Lower lobe of right lung (tissue), 2 donors: ENCODE measurements around the gene TACC2. TPM values are rescaled to one million over a fixed set of nuclear protein-coding genes. Genes with fewer than 3 reads are reported as not detected.

Source experiments
- ATAC-seq, 2 donors: fragments of 200-7000 bp; cut with Tn5 transposase; one replicate each; pipeline ENCODE4 v1.9.1; 2020 to 2022; ENCODE audit warnings: mild to moderate bottlenecking in 2 of 2, moderate library complexity in 2 of 2
- DNase-seq: peaks from one replicate; pipeline ENCODE4 v3.0.0-alpha.2; 2020
- H3K27ac ChIP-seq: fragments of 200-600 bp; one replicate; pipeline ENCODE4 v1.8.0; 2022
- H3K27me3 ChIP-seq: fragments of 200-600 bp; one replicate; pipeline ENCODE4 v1.8.0; 2022; ENCODE audit warnings: low read depth
- H3K36me3 ChIP-seq: fragments of 200-600 bp; one replicate; pipeline ENCODE4 v1.8.0; 2022; ENCODE audit warnings: mild to moderate bottlenecking
- H3K4me1 ChIP-seq: fragments of 200-600 bp; one replicate; pipeline ENCODE4 v1.8.0; 2022
- H3K4me3 ChIP-seq: fragments of 200-600 bp; one replicate; pipeline ENCODE4 v1.8.0; 2022; ENCODE audit warnings: mild to moderate bottlenecking
- H3K9me3 ChIP-seq: fragments of 200-600 bp; one replicate; pipeline ENCODE4 v1.8.0; 2022
- CTCF ChIP-seq: fragments of 200-600 bp; IDR thresholded peaks from one replicate; pipeline ENCODE4 v1.8.0; 2022; ENCODE audit warnings: antibody characterized with exemption, mild to moderate bottlenecking
- intact Hi-C: fragments of 100-400 bp; cut with DNase I; formaldehyde crosslinking; loops from one replicate; pipeline ENCODE4 v1.11.0; 2022
- total RNA-seq: library from RNA; stranded (reverse); fragmentation: NEBNext Ultra II Directional; extraction: Animal tissue kit (Norgen Biotek cat#: 25700); gene quantifications from one replicate; pipeline ENCODE4 v1.2.1, GENCODE V29; 2021
- donor health status: DM: no; HTN: yes; CAD: no; lungs with severe emphysema.

TACC2 gene
- total RNA-seq, 1 donor from 2014 or later, result 141 TPM

DNA sequence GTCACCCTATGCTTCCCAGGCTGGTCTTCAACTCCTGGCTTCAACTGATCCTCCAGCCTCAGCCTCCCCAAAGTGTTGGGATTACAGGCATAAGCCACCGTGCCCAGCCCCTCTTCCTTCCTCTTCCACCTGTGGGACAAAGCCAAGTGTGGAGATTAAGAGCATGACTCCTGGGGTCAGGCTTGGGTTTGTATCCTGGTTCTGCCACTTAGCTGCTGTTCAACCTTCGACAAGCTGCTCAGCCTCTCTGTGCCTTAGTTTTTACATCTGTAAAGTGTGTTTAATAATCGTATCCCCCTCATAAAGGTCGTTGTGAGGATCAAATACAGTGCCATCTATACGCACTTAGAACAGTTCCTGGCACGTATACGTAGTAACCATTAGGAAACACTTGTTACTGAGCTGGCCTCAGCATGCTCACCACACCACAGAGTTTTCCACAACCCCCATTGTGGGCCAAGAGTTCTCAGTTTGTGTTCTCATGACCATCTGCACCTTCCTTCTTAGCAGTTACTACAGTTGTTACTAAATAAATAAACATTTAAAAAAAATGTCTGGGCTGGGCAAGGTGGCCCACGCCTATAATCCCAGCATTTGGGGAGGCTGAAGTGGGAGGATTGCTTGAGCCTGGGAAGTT lies 141.6 kb downstream of the TACC2 start:
- peak overlapping the region; percentile 48 for H3K4me3 ChIP-seq
- H3K4me1 ChIP-seq, result peaks cover 20% of the 10 kb centered on the region
- no peak for TF ChIP-seq CTCF
- no peak for DNase-seq
- peaks cover 33% of the 10 kb centered on the region for H3K36me3 ChIP-seq
- no peaks in the 10 kb centered on the region for H3K9me3 ChIP-seq
- no peaks in the 10 kb centered on the region for H3K27me3 ChIP-seq
- ATAC-seq, result no peak
- intact Hi-C loops, result no loop called here
- H3K27ac ChIP-seq, result peak overlapping the region; percentile 14

DNA sequence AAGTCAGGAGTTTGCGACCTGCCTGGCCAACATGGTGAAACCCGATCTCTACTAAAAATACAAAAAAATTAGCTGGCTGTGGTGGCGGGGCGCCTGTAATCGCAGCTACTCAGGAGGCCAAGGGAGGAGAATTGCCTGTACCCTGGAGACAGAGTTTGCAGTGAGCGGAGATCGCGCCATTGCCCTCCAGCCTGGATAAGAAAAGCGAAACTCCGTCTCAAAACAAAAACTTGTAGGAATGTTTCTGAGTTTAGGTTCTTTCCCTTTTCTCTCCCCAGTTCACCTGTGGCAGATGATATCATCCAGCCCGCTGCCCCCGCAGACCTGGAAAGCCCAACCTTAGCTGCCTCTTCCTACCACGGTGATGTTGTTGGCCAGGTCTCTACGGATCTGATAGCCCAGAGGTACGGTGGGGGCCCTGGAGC lies 143.4 kb downstream of the TACC2 start:
- Histone ChIP-seq H3K36me3 (peaks cover 43% of the 10 kb centered on the region), H3K9me3 (no peaks in the 10 kb centered on the region), H3K4me3 (no peak overlapping the region), H3K4me1 (peaks cover 14% of the 10 kb centered on the region), H3K27me3 (no peaks in the 10 kb centered on the region), H3K27ac (no peak overlapping the region)
- no peak for DNase-seq
- TF ChIP-seq CTCF, result no peak
- intact Hi-C loops, result no loop called here
- no peak for ATAC-seq

DNA sequence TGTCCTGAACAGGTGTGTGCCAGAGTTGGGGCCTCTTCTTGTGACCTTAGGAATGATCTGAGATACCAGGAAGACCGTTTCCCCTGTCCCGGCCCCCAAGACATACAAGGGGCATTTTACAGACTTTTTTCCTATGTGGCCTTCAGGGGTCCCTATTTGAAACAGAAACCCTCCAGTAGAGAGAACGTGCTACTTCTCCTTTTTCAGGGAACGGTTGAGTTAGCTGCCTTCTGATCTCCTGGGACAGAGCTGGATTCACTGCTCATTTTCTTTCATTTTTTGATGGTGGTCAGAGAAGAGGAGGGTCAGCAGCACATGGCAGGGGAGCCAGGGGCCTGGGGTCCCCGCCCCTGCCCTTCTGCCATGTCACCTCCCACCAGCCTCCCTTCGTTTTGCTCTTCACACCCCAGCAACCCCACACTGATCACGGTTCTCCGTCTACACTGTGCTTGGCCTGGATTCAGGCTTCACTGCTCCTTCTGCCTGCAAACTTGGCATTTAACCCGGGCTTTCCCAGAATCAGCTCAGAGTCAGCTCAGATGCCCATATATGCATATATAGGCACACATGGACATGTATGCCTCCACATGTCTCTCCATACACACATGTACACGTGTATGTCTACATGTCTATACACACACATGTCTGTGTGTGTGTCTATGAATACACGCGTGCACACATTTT lies 144.1 kb downstream of the TACC2 start:
- Histone ChIP-seq H3K27me3 (no peaks in the 10 kb centered on the region), H3K27ac (no peak overlapping the region), H3K4me3 (no peak overlapping the region), H3K36me3 (peaks cover 50% of the 10 kb centered on the region), H3K4me1 (peaks cover 9% of the 10 kb centered on the region), H3K9me3 (no peaks in the 10 kb centered on the region)
- TF ChIP-seq CTCF, result no peak
- no peak for DNase-seq
- intact Hi-C loops, result no loop called here
- no peak for ATAC-seq

DNA sequence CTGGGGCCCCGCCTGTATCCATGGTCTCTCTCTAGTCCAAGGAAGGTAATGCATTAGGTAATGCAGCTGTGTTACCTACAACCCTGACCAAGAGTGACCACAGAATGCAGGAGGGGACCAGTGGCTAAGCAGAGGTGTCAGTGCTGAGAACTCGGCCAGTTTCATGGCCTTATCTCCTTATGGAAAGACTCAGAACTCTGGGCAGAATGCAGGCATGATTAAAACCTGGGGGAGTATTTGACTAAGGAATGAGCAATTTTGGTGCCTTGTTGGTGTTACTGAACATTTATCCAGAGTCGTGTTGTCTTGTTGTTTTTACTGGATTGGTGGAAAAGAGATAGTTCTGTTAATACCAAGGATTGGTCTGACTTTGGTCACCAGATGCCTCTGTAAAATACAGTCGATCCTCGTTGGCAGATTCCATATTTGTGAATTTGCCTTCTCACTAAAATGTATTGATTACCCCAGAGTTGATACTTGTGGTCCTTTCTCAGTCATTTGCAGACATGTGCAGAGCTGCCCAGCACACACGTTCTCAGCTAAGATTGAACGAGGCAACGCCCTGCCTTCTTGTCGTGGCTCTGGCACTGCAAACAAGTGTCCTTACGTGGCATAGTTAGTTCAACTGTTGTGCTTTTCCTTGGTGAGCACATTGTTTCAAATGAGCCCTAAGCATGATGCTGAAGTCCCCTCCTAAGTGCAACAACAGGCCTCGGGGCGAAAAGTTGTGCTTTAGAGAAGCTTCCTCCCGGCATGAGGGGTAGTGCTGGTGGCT lies 146.5 kb downstream of the TACC2 start:
- Histone ChIP-seq H3K27me3 (no peaks in the 10 kb centered on the region), H3K4me3 (no peak overlapping the region), H3K9me3 (no peaks in the 10 kb centered on the region), H3K4me1 (peaks cover 27% of the 10 kb centered on the region), H3K36me3 (peaks cover 53% of the 10 kb centered on the region), H3K27ac (no peak overlapping the region)
- DNase-seq, result no peak
- ATAC-seq, result peak in 1 of 2 donors; percentile 53
- no peak for TF ChIP-seq CTCF
- intact Hi-C loops, result no loop called here

GRCh38 chr10:122138831-122139625 lies 150.1 kb downstream of the TACC2 start:
- TF ChIP-seq CTCF, result no peak
- H3K4me3 ChIP-seq, result no peak overlapping the region
- H3K9me3 ChIP-seq, result no peaks in the 10 kb centered on the region
- ATAC-seq (no peak), DNase-seq (no peak)
- peaks cover 43% of the 10 kb centered on the region for H3K36me3 ChIP-seq
- peaks cover 55% of the 10 kb centered on the region for H3K4me1 ChIP-seq
- peak overlapping the region; percentile 65 for H3K27ac ChIP-seq
- intact Hi-C loops, result no loop called here
- no peaks in the 10 kb centered on the region for H3K27me3 ChIP-seq
